DMS 273 (cell line): Measurements from ENCODE around the gene POU3F3.

Experiments
- DNase-seq: peaks from one replicate; lab custom pipeline; 2025; ENCODE audit not compliant: unreplicated experiment; lab: John Stamatoyannopoulos, UW

The POU3F3 gene

GRCh38 chr2:104859766-104860450 lies 6.0 kb downstream of the POU3F3 start:
- DNase-seq, result peak; percentile 75

GRCh38 chr2:104860451-104860790 lies 6.5 kb downstream of the POU3F3 start:
- peak; percentile 48 for DNase-seq

- peak; percentile 83 for DNase-seq
These were observed 7.6 kb downstream of the POU3F3 start for GRCh38 chr2:104861351-104862057.

DNA sequence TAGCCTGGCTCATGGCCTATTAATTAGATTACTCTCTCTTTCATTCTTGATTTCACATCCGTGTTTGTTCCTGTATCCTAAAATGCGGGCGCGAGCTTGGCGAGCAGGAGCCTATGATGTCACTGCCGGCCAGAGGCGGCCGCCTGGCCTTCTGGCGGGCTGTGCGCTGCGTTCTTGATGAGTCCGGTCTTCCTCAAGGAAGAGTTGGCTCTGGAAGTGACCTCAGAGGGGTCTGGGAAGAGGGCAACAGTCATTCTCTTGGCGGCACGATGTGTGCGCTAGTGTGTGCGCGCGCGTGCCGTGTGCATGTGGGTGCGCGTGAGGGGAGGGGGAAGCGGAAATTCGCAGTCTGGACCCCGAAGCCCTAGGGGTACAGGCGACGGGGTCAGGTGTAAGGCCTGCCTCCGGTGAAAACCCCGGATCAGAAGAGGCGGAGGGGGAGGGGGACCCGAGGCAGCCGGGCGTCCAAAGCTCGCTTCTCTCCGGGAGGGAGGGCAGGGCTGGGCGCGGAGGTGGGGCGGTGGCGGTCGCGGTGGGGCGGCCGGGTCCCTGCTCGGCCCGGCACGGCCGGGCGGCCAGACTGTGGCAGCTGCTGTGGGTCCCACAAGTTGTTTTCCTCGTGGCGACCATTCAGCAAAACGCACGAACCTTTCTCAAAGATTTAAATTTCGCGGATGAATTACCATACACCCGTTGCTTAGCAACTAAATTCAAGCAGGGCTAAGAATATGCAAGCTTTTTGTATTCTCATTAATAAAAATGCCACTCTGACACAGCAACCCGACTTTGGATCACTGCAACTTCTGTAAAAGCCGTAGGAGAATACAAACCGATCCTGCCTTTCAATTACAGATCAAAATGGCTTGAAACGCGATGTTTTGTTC lies 8.4 kb downstream of the POU3F3 start:
- DNase-seq, result peak; percentile 83

DNA sequence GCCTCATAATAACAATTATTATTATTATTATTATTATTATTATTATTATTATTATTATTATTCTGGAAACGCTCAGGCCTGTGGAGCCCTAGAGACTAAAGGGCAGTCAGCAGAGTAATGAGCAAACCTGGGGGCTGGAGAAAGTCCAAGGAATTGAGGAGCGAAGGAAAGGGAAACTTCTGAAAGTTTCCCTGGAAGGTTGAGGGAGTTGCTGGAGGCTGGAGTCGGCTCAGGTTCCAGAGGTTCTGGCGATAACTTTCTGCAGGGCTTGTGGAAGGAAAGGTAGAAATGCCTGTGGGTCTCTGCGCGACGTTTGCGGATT lies 9.2 kb downstream of the POU3F3 start:
- DNase-seq, result no peak

DNA sequence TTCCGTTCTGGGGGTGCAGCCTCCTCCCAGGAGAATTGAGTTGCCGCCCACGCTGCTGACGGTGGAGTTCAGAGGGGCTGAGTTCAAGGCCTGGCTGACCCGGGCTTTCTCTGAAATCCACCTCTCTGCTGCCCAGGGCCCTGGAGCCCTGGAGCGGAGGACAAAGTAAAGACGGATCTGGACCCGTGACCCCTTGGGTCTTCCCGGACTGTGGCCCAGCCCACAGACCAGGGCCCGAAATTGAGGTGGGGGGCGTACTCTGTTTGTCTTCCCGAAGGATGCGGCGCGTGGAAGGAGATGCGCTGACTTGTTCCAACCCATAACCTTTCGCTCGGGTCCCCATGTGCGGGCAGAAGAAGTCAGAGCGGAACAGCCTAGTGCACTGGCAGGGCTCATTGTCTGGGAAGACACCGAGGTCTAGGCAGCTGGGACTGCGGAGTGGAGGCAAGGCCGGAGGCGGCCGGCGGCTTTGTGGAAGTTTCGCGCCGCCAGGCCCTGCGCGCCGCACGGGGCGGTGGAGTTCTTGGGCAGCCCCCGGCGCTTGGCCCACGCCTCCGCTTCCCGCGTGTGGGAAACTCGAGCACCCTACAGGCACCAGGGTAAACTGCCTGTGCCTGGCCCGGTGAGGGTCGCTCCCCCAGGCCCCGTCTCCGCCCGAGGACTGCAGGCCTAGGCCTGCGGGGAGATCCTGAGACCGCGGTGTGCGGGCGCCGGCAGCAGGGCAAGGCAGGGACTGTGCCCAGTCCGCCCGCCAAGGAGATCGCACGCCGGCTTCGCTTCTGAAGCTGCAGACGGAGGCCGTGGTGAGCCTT lies 9.8 kb downstream of the POU3F3 start:
- no peak for DNase-seq

- DNase-seq, result no peak
These were observed 10.6 kb downstream of the POU3F3 start for GRCh38 chr2:104864280-104865095.

- DNase-seq, result no peak
These were observed 11.2 kb downstream of the POU3F3 start for GRCh38 chr2:104865096-104865470.

DNA sequence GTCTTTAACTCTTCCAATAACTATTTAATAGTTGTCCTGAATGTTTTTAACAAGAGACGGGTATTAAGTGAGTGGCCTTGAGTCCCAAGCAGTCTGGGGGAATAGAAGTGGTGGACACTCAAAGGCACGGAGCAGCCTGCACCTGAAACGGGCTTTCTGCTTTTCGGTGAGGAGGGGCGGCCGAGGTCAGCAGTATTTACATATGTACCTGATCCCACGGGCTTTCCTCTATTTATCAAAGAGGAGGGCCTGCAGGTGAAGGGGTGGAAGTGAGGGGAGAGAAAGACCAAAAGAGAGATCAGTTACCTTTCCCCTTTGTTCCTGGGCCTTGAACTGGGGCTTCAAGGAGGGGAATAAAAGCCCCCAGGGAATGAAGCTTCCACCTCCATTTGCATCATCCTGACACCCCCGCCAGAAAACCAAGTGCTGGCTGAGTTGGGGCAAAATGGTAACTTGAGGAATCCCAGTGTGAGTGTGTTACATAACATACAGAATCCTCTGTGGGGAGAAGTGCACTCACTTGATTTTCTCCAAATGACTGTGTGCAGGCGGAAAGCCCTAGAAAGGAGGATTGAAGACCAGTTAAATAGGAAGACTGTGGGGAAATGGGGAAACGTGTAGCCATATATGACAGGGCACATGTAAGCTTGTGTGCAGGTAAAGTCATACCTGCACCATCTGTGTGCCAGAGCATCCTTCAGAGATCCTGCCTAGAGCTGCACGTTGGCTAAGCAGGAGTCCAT lies 12.4 kb downstream of the POU3F3 start:
- no peak for DNase-seq

- DNase-seq, result no peak
These were observed 13.2 kb downstream of the POU3F3 start for GRCh38 chr2:104866883-104867812.

- no peak for DNase-seq
These were observed 14.0 kb downstream of the POU3F3 start for GRCh38 chr2:104867813-104868504.

DNA sequence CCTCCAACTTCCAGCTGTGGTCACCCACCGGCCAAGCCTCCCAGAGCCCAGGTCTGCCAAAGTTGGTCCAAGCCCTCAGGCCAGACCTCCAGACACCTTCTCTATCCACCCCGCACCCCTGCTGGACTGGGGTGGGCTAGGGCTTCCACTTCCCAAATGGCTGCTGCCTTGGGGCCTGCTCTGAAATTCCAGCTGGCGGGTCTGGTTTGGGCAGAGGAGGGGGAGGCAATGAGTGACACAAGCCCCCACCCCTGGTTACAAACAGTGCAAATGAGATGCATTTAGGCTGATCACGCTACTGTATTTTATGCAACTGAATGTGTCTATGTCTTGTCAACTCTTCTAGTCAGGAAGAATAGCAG lies 14.6 kb downstream of the POU3F3 start:
- no peak for DNase-seq

DNA sequence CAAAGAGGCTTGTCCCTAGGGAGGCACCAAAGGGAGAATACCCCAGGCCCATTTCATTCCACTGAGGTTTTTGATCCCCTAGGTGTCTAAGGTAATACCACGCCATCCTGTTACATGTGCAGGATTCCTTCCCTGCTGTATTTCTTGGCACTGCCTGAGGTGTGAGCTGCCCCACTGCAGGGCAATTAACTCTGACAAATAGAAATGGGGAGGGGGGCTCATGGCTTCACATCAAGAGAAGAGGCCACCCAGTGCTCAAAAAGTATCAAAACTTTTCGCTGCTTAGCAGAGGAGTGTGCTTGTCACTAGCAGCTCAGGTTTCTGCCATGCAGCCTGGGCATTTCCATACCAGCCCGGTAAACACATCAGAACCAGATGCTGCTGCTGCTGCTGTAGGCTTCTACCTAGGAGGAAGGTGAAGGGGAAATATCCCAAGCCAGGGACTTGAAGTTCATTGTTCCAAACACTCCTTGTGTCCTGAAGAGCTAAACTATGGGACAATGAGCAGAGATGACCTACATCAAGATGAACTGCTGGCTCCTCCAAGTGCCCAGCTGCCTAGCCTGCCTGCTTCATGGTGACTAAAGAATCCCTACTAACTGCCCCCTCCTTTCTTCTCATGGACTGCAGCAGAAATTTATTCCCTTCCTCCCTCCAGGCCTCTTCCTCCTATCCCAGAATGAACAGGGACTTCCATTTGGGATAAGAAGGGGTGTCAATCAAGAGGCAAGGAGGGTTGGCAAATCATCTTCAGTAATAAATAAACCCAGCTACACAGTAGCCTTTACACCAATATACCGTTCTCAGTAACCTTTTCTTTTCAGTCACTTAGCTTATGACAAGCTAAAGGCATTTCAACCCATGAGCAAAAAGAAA lies 16.4 kb downstream of the POU3F3 start:
- peak; percentile 62 for DNase-seq

DNA sequence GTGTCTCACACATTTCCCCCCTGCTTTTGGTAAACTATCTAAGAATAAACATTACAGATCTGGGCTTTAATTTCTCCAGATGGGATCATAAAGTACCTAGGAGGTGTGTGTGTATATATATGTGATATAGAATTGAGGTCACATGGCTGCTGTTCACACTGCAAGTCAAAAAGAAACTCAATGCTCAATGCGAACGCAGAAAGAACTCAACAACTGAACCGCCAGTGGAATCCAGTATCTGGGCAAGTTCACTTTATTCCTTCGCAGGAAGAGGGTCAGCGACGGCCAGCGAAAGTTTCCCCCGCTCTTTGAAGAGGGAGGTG lies 17.7 kb downstream of the POU3F3 start:
- DNase-seq, result peak; percentile 22

DNA sequence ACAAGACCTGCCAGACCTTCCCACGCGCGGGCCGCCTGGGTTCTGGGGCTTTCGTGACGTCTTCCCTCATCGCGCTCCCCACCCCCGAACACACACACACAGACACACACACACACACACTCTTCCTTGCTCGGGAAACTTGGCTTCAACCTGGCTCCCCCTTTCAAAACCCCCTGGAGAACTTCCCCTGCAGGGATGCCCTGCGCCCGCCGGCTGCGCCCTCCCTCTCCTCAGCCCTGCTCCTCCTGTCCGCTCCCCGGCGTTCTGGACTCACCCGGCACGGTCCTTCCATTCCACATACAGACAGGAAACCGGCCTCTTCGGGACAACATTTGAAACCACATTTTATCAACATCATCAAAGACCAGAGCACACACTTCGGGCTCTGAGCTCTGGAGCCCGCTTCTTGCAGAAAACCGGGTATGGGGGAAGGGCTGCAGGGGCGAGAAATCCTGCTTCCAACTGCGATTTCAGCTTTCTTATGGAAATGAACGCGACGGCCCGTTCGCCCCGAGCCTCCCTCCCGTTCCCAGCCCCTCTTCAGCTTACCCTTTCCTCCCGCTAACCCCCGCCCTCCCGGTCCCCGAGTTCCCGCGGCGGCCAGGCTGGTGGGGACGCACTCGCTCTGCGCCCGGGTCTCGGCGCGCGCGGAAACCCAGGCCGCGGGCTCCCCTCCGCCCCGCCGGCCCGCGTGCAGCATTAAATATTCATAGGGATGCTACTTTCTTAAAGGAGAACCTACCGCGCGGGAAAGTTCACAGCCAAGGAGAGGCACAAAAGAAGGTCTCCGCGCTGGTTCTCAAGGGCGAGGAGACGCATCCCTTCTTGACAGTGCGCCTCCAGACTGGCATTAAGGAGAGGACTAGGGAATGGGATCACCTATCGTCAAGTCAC lies 18.3 kb downstream of the POU3F3 start:
- DNase-seq, result peak; percentile 64
